Right lobe of liver (tissue), 6 donors: ENCODE data around the gene CFAP53. TPM values are rescaled to one million over a fixed set of nuclear protein-coding genes. Genes with fewer than 3 reads are reported as not detected.
A peak's percentile ranks its signal among the peaks of the same experiment; 100 is the strongest.

ENCODE experiments used
- ATAC-seq, 4 donors: fragments of 200-7000 bp; cut with Tn5 transposase; one replicate each; pipeline ENCODE4 v1.9.1; 2020; ENCODE audit warnings: mild to moderate bottlenecking in 4 of 4, moderate library complexity in 4 of 4
- DNase-seq, 3 donors: peaks; one replicate each; pipeline ENCODE4 v3.0.0-alpha.2; 2020
- H3K27ac ChIP-seq, 3 donors: fragments of 200-600 bp; one replicate each; pipeline ENCODE4 v1.8.0; 2022
- H3K27me3 ChIP-seq, 2 donors: fragments of 200-600 bp; one replicate each; pipeline ENCODE4 v1.8.0; 2022
- H3K36me3 ChIP-seq, 4 donors: fragments of 200-600 bp; sonication (generic) in 1 of 4; one replicate each; pipeline versions ENCODE4 v1.5.1 to v1.8.0; 2017 to 2022; ENCODE audit warnings: control low read depth in 1 of 4
- H3K4me1 ChIP-seq, 4 donors: fragments of 200-600 bp; sonication (generic) in 1 of 4; one replicate each; pipeline versions ENCODE4 v1.5.1 to v1.8.0; 2017 to 2022; ENCODE audit warnings: control low read depth in 1 of 4
- H3K4me3 ChIP-seq, 3 donors: fragments of 200-600 bp; one replicate each; pipeline ENCODE4 v1.8.0; 2022
- H3K9me3 ChIP-seq, 4 donors: fragments of 200-600 bp; sonication (generic) in 1 of 4; one replicate each; pipeline versions ENCODE4 v1.5.1 to v1.8.0; 2017 to 2022; ENCODE audit warnings: control low read depth in 1 of 4
- POLR2A ChIP-seq: fragments of 450-650 bp; IDR thresholded peaks from one replicate; pipeline ENCODE4 v1.6.1; 2017; ENCODE audit warnings: antibody characterized with exemption, mild to moderate bottlenecking
- WGBS: methylation state at CpG from one replicate; pipeline ENCODE4 v1.1.6; 2018; ENCODE audit warnings: low coverage, low lambda C conversion rate; ENCODE audit not compliant: insufficient coverage; ENCODE audit errors: missing lambda C conversion rate; 5-methylcytosine and 5-hydroxymethylcytosine counted together
- intact Hi-C, 2 donors: fragments of 100-400 bp; cut with DNase I; formaldehyde crosslinking; loops; one replicate each; pipeline versions ENCODE4 v1.11.2 to v1.14.1; 2022
- total RNA-seq, 6 experiments: library from RNA; depleted of rRNA in 2 of 6; stranded (reverse); fragments of >200 nt in 2 of 6; fragmentation: NEBNext Ultra II Directional in 3 of 6; extraction: Animal tissue kit (Norgen Biotek cat#: 25700) in 3 of 6; gene quantifications; one replicate each; pipeline versions ENCODE4 v1.1.0 to v1.2.4, GENCODE V29; 2016 to 2023
- TF ChIP-seq, protein P1 (sequence below), 4 donors: fragments of 200-600 bp in 3 of 4; fragments of 450-650 bp in 1 of 4; IDR thresholded peaks; one replicate each; pipeline versions ENCODE4 v1.5.1 to v1.8.0; 2016 to 2022; ENCODE audit warnings: antibody characterized with exemption in 4 of 4, mild to moderate bottlenecking in 2 of 4
- donor health status: DM: no; HTN: yes; CAD: no.
- donor health status: DM: no; HTN: no; CAD: no.
- donor health status: DM: no; HTN: no; CAD: no.
- donor health status: DM: no; HTN: yes; CAD: no.
- donor health status: DM: no; HTN: yes; CAD: no.

CFAP53 gene
- total RNA-seq, 6 experiments from 2014 or later, result 0.13 to 0.17 (median 0.14) TPM; not detected in 3

DNA sequence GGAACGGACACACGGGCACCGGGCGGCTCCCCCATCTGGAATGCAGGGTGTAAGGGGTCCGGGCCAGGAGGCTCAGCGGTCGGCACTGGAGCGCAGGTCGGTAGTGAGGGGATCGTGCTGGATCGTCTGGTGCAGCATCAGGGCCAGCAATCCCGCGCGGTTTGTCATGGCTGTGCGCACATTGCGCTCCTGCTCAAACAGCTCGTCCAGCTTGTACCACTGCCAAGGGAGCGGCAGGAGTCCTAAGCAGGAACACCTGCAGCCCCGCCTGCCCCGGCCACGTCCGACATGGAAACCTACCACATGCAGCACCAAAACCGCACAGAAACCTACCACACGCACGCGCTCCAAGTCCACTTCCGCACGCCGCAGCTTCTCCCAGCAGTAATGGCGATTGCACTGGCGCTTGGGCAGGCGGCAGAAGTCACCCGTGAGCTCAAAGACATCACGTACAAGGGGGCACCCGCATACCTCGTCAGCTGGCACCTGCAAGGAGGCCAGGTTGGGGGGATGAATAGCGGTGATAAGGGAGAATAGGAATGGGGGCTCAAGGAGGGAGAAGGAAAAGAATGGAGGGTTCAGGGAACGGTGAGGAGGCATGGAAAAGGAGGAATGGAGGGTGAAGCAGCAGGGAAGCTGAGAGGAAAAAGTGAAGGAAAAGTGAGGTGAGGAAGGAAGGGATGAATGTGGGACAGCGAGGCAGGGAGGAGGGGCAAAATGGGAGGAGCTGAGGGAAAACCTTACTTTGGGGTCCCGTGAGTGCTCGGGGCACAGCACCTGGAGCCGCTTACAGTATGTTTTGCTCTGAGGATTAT, 16.4 kb upstream of the CFAP53 start:
- Histone ChIP-seq H3K27me3 (no peaks in the 10 kb centered on the region), H3K9me3 (no peaks in the 10 kb centered on the region), H3K36me3 (peaks cover 0 to 18% (median under 1%) of the 10 kb centered on the region in 4 donors), H3K4me1 (peaks cover 0 to 25% (median 6%) of the 10 kb centered on the region in 4 donors), H3K27ac (no peak overlapping the region), H3K4me3 (no peak overlapping the region)
- intact Hi-C loops, result loop anchor here in 1 of 2 donors (10.0 kb wide), 1 partner anchor 72 kb away; no protein-coding TSS in a partner anchor
- DNase-seq (peak in 2 of 3 donors; percentile 33 to 53), ATAC-seq (no peak)
- WGBS, result 87% methylated on average over 11 of the region's 42 CpGs
- TF ChIP-seq, protein P1, sequence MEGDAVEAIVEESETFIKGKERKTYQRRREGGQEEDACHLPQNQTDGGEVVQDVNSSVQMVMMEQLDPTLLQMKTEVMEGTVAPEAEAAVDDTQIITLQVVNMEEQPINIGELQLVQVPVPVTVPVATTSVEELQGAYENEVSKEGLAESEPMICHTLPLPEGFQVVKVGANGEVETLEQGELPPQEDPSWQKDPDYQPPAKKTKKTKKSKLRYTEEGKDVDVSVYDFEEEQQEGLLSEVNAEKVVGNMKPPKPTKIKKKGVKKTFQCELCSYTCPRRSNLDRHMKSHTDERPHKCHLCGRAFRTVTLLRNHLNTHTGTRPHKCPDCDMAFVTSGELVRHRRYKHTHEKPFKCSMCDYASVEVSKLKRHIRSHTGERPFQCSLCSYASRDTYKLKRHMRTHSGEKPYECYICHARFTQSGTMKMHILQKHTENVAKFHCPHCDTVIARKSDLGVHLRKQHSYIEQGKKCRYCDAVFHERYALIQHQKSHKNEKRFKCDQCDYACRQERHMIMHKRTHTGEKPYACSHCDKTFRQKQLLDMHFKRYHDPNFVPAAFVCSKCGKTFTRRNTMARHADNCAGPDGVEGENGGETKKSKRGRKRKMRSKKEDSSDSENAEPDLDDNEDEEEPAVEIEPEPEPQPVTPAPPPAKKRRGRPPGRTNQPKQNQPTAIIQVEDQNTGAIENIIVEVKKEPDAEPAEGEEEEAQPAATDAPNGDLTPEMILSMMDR (IDR thresholded peaks at IDR 0.05), result no peak
- TF ChIP-seq POLR2A, result no peak

DNA sequence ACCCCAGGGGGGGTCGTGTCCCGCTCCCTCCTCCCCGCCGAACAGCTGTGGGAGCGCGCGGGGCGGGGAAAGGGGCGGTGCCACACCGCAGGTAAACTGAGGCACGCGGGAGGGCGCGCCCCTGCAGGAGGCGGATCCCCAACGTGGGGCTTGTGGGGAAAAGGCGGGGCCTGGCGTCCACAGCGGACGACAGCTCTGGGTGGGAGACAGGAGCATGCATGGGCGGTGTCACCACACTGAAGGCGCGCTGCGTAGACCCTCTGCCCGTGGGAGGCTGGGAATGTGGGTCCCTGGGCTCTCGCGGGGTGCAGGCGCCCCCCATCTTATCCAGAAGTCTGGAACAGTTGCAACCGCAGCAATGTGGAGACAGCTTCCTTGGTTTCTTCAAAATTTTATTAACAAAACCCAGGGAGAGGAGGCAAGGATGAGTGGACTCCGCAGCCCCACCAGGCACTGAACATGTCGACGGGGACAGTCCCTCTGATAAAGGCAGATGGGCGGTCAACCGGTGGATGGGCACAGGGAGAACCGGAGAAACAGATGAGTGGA, 15.8 kb upstream of the CFAP53 start:
- Histone ChIP-seq H3K36me3 (peaks cover 0 to 23% (median 2%) of the 10 kb centered on the region in 4 donors), H3K27ac (peak overlapping the region; percentile 84 to 91 (median 89)), H3K4me1 (peaks cover 0 to 25% (median 6%) of the 10 kb centered on the region in 4 donors), H3K9me3 (no peaks in the 10 kb centered on the region), H3K4me3 (peak overlapping the region; percentile 72 to 86 (median 86)), H3K27me3 (no peaks in the 10 kb centered on the region)
- DNase-seq, result no peak
- TF ChIP-seq, protein P1 (IDR thresholded peaks at IDR 0.05), result no peak
- no peak for TF ChIP-seq POLR2A
- ATAC-seq, result no peak
- intact Hi-C loops, result loop anchor here in 1 of 2 donors (10.0 kb wide), 1 partner anchor 73 kb away; no protein-coding TSS in a partner anchor
- 71% methylated on average over 4 of the region's 35 CpGs for WGBS

DNA sequence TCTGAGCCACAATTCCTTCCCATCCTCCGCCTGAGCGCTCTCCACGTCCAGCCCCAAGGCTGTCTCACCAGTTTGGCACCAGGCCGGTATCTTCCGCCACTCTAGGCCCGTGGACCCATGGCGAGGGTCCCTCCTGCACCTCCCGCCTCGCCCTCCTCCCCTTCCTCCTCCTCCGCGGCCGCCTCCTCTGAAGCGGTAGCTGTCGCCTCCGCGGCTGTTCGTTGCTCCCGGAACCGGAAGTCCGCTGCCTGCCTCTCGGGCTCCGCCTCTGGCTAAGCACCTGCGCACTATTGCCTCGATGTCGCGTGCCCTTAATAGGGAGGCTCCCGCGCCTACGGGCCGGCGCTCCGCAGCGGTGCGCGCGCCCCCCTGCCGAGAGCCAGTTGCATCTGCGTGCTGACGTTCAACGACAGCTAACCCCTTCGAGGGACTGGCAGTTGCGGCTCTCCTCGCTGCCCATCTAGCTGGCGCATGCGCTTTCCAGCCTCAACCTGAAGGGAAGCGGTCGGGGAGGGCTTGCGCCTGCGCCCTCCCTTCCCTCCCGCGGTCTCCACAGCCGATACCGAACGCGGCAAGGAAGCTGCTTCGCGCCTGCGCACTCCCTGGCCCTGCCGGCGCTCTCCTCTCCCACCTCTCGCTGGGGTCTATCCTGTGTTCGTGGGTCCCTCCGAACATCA, 15.1 kb upstream of the CFAP53 start, which contains the start of gene MBD1:
Gene MBD1, minus strand, starts transcription at position 229 of the 677 bp plus-strand sequence. CDS start 1,531 bp downstream, outside the sequence.
- peak; percentile 97 to 98 (median 98) for DNase-seq
- WGBS, result 1% methylated on average over 17 of the region's 63 CpGs
- Histone ChIP-seq H3K36me3 (peaks cover 0 to 30% (median 7%) of the 10 kb centered on the region in 4 donors), H3K4me3 (peak within 1 kb of the TSS; percentile 72 to 86 (median 86)), H3K9me3 (no peaks in the 10 kb centered on the region), H3K4me1 (peaks cover 0 to 23% (median 6%) of the 10 kb centered on the region in 4 donors), H3K27me3 (no peaks in the 10 kb centered on the region), H3K27ac (peak within 1 kb of the TSS; percentile 84 to 91 (median 89))
- intact Hi-C loops, result loop anchor here in 1 of 2 donors (10.0 kb wide), 1 partner anchor 73 kb away; no protein-coding TSS in a partner anchor
- TF ChIP-seq, protein P1 (IDR thresholded peaks at IDR 0.05), result peak; percentile 30 to 47 (median 38)
- peak; percentile 90 for TF ChIP-seq POLR2A
- peak; percentile 93 to 96 (median 94) for ATAC-seq

DNA sequence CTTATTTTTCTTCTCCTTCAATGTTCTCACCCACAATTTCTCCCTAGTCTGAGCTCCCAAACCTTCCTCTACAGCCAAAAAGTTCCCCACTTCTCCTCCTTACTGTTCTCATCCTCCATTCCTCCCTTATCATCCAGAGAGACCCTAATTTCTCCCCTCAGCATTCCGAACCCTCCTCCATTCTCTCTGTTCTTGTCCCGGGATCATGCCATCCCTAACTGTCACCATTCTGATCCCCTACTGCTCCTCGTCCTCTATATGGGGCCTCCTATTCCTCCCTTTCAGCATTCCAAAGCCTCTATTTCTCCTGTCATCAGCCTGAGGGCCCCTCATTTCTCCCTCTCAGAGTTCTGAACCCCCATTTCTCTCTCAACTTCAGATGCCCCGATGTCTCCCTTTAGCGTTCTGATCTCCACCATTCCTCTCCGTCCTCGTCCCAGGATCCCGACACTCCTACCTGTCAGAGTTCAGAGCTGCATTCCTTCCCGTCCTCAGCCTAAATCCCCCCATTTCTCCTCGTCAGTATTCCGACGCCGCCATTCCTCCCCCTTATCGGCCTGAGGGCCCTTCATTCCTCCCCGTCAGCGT, 14.5 kb upstream of the CFAP53 start:
- no peak for DNase-seq
- no peak for TF ChIP-seq POLR2A
- TF ChIP-seq, protein P1 (IDR thresholded peaks at IDR 0.05), result no peak
- H3K4me3 ChIP-seq, result peak overlapping the region; percentile 72 to 86 (median 86)
- no peaks in the 10 kb centered on the region for H3K27me3 ChIP-seq
- peaks cover 0 to 36% (median 11%) of the 10 kb centered on the region in 4 donors for H3K36me3 ChIP-seq
- under 1% methylated on average over 16 of the region's 16 CpGs for WGBS
- intact Hi-C loops, result loop anchor here in 1 of 2 donors (10.0 kb wide), 1 partner anchor 74 kb away; no protein-coding TSS in a partner anchor
- H3K4me1 ChIP-seq, result peaks cover 0 to 23% (median 6%) of the 10 kb centered on the region in 4 donors
- no peaks in the 10 kb centered on the region for H3K9me3 ChIP-seq
- H3K27ac ChIP-seq, result peak overlapping the region; percentile 84 to 91 (median 89)
- ATAC-seq, result no peak
